ENCODE measurements around the gene DHRS13.

Gene DHRS13

GRCh38 chr17:28902819-28903545 lies at the start of gene DHRS13:
Gene DHRS13 (minus strand): TSS chr17:28903079. CDS start chr17:28902944, 135 bp downstream.
- FAIRE-seq: no peak

- FAIRE-seq: peak; percentile 99
Measured at GRCh38 chr17:28951991-28952975, 49.4 kb upstream of the DHRS13 start.

GRCh38 chr17:28951428-28951990 lies 48.6 kb upstream of the DHRS13 start, which contains the start of gene PHF12:
Gene PHF12 (minus strand): TSS chr17:28951518. CDS start chr17:28950960, 558 bp downstream.
- peak; percentile 56 for FAIRE-seq

- FAIRE-seq: no peak
Measured at GRCh38 chr17:28950752-28951427, 48.0 kb upstream of the DHRS13 start.

GRCh38 chr17:28950017-28950751 lies 47.3 kb upstream of the DHRS13 start:
- FAIRE-seq: no peak

GRCh38 chr17:28949185-28950016 lies 46.5 kb upstream of the DHRS13 start:
- no peak for FAIRE-seq

GRCh38 chr17:28948873-28949184 lies 46.0 kb upstream of the DHRS13 start:
- FAIRE-seq: no peak

GRCh38 chr17:28948342-28948741 lies 45.5 kb upstream of the DHRS13 start:
- no peak for FAIRE-seq

GRCh38 chr17:28947639-28948038 lies 44.8 kb upstream of the DHRS13 start:
- FAIRE-seq: no peak

GRCh38 chr17:28946239-28946638 lies 43.4 kb upstream of the DHRS13 start:
- FAIRE-seq: no peak

- FAIRE-seq: no peak
Measured at GRCh38 chr17:28944862-28945741, 42.2 kb upstream of the DHRS13 start.

- no peak for FAIRE-seq
Measured at GRCh38 chr17:28944343-28944742, 41.5 kb upstream of the DHRS13 start.

GRCh38 chr17:28942925-28943324 lies 40.0 kb upstream of the DHRS13 start:
- no peak for FAIRE-seq

- no peak for FAIRE-seq
Measured at GRCh38 chr17:28941251-28941650, 38.4 kb upstream of the DHRS13 start.

GRCh38 chr17:28940675-28941074 lies 37.8 kb upstream of the DHRS13 start:
- no peak for FAIRE-seq

- FAIRE-seq: no peak
Measured at GRCh38 chr17:28940142-28940541, 37.3 kb upstream of the DHRS13 start.

- FAIRE-seq: no peak
Measured at GRCh38 chr17:28938552-28938951, 35.7 kb upstream of the DHRS13 start.

GRCh38 chr17:28937044-28937729 lies 34.3 kb upstream of the DHRS13 start:
- no peak for FAIRE-seq

- no peak for FAIRE-seq
Measured at GRCh38 chr17:28935744-28936460, 33.0 kb upstream of the DHRS13 start.

Measured in islet of Langerhans (tissue), 1 donor.